IMR-90 (cell line): ENCODE data around the gene PCBP3. TPM values are rescaled to one million over a fixed set of nuclear protein-coding genes. Genes with fewer than 3 reads are reported as not detected.

Experiments used
- ATAC-seq: fragments of 200-7000 bp; cut with Tn5 transposase; 2 replicates; pipeline ENCODE4 v1.9.1; 2020; ENCODE audit warnings: low read depth, mild to moderate bottlenecking, moderate library complexity
- BruUV-seq: library from RNA; stranded (reverse); fragments of 400-500 nt; replicated peaks from 2 replicates; lab custom pipeline; 2021; lab: Mats Ljungman, UMichigan
- CTCF ChIA-PET: fragments of 300-600 bp; formaldehyde crosslinking; extraction: SDS; loops from one replicate; lab custom pipeline; 2021; ENCODE audit warnings: antibody characterized with exemption; lab: Yijun Ruan, JAX
- POLR2A ChIA-PET: fragments of 300-600 bp; sonication (Branson Sonifier 250); formaldehyde crosslinking; loops from one replicate; lab custom pipeline; 2022; ENCODE audit warnings: antibody characterized with exemption; ENCODE audit not compliant: unreplicated experiment; lab: Charles Lee
- DNase-seq: peaks from one replicate; pipeline ENCODE4 v3.0.0; 2013
- H2AFZ ChIP-seq: replicated peaks from 2 replicates; pipeline ENCODE3; 2013; ENCODE audit warnings: low read length, mild to moderate bottlenecking; ENCODE audit not compliant: poor library complexity
- H2AK5ac ChIP-seq: 2 replicates; pipeline ENCODE4 v1.6.1; 2013; ENCODE audit warnings: low read depth, low read length, inconsistent platforms
- H2AK9ac ChIP-seq: replicated peaks from 2 replicates; pipeline ENCODE3; 2013; ENCODE audit warnings: mild to moderate bottlenecking, low read depth, low read length, moderate library complexity; ENCODE audit not compliant: poor library complexity
- H2BK120ac ChIP-seq: 2 replicates; pipeline ENCODE4 v1.6.1; 2013; ENCODE audit warnings: low read depth, low read length, inconsistent platforms
- H2BK15ac ChIP-seq: 3 replicates; pipeline ENCODE4 v1.6.1; 2013; ENCODE audit warnings: low read depth, low read length, inconsistent platforms
- H2BK20ac ChIP-seq: 2 replicates; pipeline ENCODE4 v1.6.1; 2013; ENCODE audit warnings: low read depth, mild to moderate bottlenecking, inconsistent platforms, low read length, moderate library complexity
- H2BK5ac ChIP-seq: 2 replicates; pipeline ENCODE4 v1.6.1; 2013; ENCODE audit warnings: mild to moderate bottlenecking, low read depth, low read length, inconsistent platforms; ENCODE audit not compliant: poor library complexity, severe bottlenecking
- H3K14ac ChIP-seq: replicated peaks from 2 replicates; pipeline ENCODE4 v1.6.1; 2013; ENCODE audit warnings: low read depth, low read length, inconsistent platforms
- H3K18ac ChIP-seq: 2 replicates; pipeline ENCODE4 v1.6.1; 2013; ENCODE audit warnings: low read depth, low read length, control low read depth
- H3K23ac ChIP-seq: 2 replicates; pipeline ENCODE4 v1.6.1; 2013; ENCODE audit warnings: low read depth, low read length, inconsistent platforms
- H3K27ac ChIP-seq: 2 replicates; pipeline ENCODE4 v1.5.1; 2013; ENCODE audit warnings: mild to moderate bottlenecking, control low read depth, low read length; ENCODE audit not compliant: insufficient read depth
- H3K27me3 ChIP-seq: 2 replicates; pipeline ENCODE4 v1.6.1; 2013; ENCODE audit warnings: low read length; ENCODE audit not compliant: control insufficient read depth, insufficient read depth
- H3K36me3 ChIP-seq: 2 replicates; pipeline ENCODE4 v1.6.1; 2013; ENCODE audit warnings: low read length, mixed read lengths; ENCODE audit not compliant: control insufficient read depth, insufficient read depth
- H3K4ac ChIP-seq: 2 replicates; pipeline ENCODE4 v1.6.1; 2013; ENCODE audit warnings: low read depth, low read length, inconsistent platforms
- H3K4me1 ChIP-seq: 2 replicates; pipeline ENCODE4 v1.6.1; 2013; ENCODE audit warnings: low read length, mixed read lengths; ENCODE audit not compliant: control insufficient read depth, insufficient read depth
- H3K4me2 ChIP-seq: 2 replicates; pipeline ENCODE4 v1.6.1; 2013; ENCODE audit warnings: low read depth, mild to moderate bottlenecking, control low read depth, low read length, moderate library complexity
- H3K4me3 ChIP-seq: 2 replicates; pipeline ENCODE4 v1.5.1; 2013; ENCODE audit warnings: low read depth, mild to moderate bottlenecking, control low read depth, low read length, moderate library complexity; ENCODE audit not compliant: insufficient read depth
- H3K56ac ChIP-seq: 2 replicates; pipeline ENCODE4 v1.6.1; 2013; ENCODE audit warnings: low read length, inconsistent platforms; ENCODE audit not compliant: insufficient read depth; ENCODE audit errors: extremely low read depth
- H3K79me1 ChIP-seq, 2 experiments: 2 replicates each; pipeline ENCODE4 v1.6.1; 2013; ENCODE audit warnings: low read length in 2 of 2, inconsistent platforms in 1 of 2, low read depth in 1 of 2
- H3K9ac ChIP-seq: 2 replicates; pipeline ENCODE4 v1.6.1; 2013; ENCODE audit warnings: low read depth, low read length, control low read depth
- H3K9me1 ChIP-seq: 2 replicates; pipeline ENCODE4 v1.6.1; 2013; ENCODE audit warnings: low read length, inconsistent platforms; ENCODE audit not compliant: insufficient read depth
- H3K9me3 ChIP-seq: 2 replicates; pipeline ENCODE4 v1.6.1; 2013; ENCODE audit warnings: low read length; ENCODE audit not compliant: control insufficient read depth, insufficient read depth
- H4K20me1 ChIP-seq: 2 replicates; pipeline ENCODE4 v1.6.1; 2013; ENCODE audit warnings: low read length, inconsistent platforms; ENCODE audit not compliant: insufficient read depth
- H4K5ac ChIP-seq: 2 replicates; pipeline ENCODE4 v1.6.1; 2013; ENCODE audit warnings: mild to moderate bottlenecking, low read depth, low read length, control low read depth
- H4K8ac ChIP-seq, 2 experiments: 2 replicates each; pipeline ENCODE4 v1.6.1; 2013; ENCODE audit warnings: low read depth in 2 of 2, low read length in 2 of 2, control low read depth in 1 of 2, inconsistent platforms in 1 of 2
- H4K91ac ChIP-seq: 2 replicates; pipeline ENCODE4 v1.6.1; 2013; ENCODE audit warnings: low read depth, low read length, inconsistent platforms; ENCODE audit not compliant: insufficient read depth
- BHLHE40 ChIP-seq: fragments of 150-350 bp; IDR thresholded peaks from 2 replicates; pipeline ENCODE4 v1.6.1; 2016; ENCODE audit warnings: mild to moderate bottlenecking, low read depth, low read length
- CEBPB ChIP-seq: IDR thresholded peaks from 2 replicates; pipeline ENCODE4 v1.6.1; 2012; ENCODE audit warnings: low read depth, low read length, improper control_type of control experiment
- CHD1 ChIP-seq: IDR thresholded peaks from 2 replicates; pipeline ENCODE4 v1.6.1; 2012; ENCODE audit warnings: low read depth, low read length, improper control_type of control experiment
- CTCF ChIP-seq: conservative IDR thresholded peaks from 2 replicates; pipeline ENCODE4 v1.5.1; 2012; ENCODE audit warnings: mild to moderate bottlenecking, low read depth, low read length, improper control_type of control experiment
- FOS ChIP-seq: fragments of 150-350 bp; IDR thresholded peaks from 2 replicates; pipeline ENCODE4 v1.6.1; 2016; ENCODE audit warnings: low read depth, low read length
- MAFK ChIP-seq: IDR thresholded peaks from 2 replicates; pipeline ENCODE4 v1.6.1; 2012; ENCODE audit warnings: low read depth, low read length, improper control_type of control experiment
- MAZ ChIP-seq: IDR thresholded peaks from 2 replicates; pipeline ENCODE4 v1.6.1; 2012; ENCODE audit warnings: low read depth, mild to moderate bottlenecking, low read length, improper control_type of control experiment, moderate library complexity, borderline replicate concordance
- MXI1 ChIP-seq: IDR thresholded peaks from 2 replicates; pipeline ENCODE4 v1.6.1; 2012; ENCODE audit warnings: low read depth, mild to moderate bottlenecking, low read length, moderate library complexity, borderline replicate concordance
- NFE2L2 ChIP-seq: fragments of 150-350 bp; IDR thresholded peaks from 2 replicates; pipeline ENCODE4 v1.6.1; 2016; ENCODE audit warnings: low read depth, mild to moderate bottlenecking, low read length
- POLR2A ChIP-seq: IDR thresholded peaks from 2 replicates; pipeline ENCODE4 v1.6.1; 2012; ENCODE audit warnings: mild to moderate bottlenecking, low read depth, low read length
- RAD21 ChIP-seq: IDR thresholded peaks from 2 replicates; pipeline ENCODE4 v1.6.1; 2012; ENCODE audit warnings: low read length, improper control_type of control experiment
- RCOR1 ChIP-seq: IDR thresholded peaks from 2 replicates; pipeline ENCODE4 v1.6.1; 2012; ENCODE audit warnings: mild to moderate bottlenecking, low read length, improper control_type of control experiment; ENCODE audit not compliant: insufficient replicate concordance
- RFX5 ChIP-seq: IDR thresholded peaks from 2 replicates; pipeline ENCODE4 v1.8.0; 2012; ENCODE audit warnings: low read depth, mild to moderate bottlenecking, low read length, moderate library complexity
- SMC3 ChIP-seq: fragments of 150-350 bp; IDR thresholded peaks from 2 replicates; pipeline ENCODE4 v1.6.1; 2016; ENCODE audit warnings: low read depth, mild to moderate bottlenecking, antibody characterized with exemption, low read length, moderate library complexity
- WGBS, 2 experiments: methylation state at CpG; one replicate each; pipeline versions ENCODE4 v1.1.5 to v1.1.7; 2013; ENCODE audit warnings: missing lambda C conversion rate in 2 of 2; ENCODE audit not compliant: insufficient read length in 1 of 2; ENCODE audit errors: extremely low coverage in 2 of 2; 5-methylcytosine and 5-hydroxymethylcytosine counted together
- dilution Hi-C: fragments of 300-500 bp; cut with HindIII; formaldehyde crosslinking; loops from one replicate; pipeline ENCODE4 v1.14.3; 2018; ENCODE audit warnings: low sequenced_read_pairs; ENCODE audit not compliant: unreplicated experiment
- in situ Hi-C: fragments of 300-500 bp; cut with MboI; formaldehyde crosslinking; loops from 3 replicates; pipeline ENCODE4 v1.14.3; 2019; ENCODE audit warnings: low sequenced_read_pairs, inconsistent platforms, mixed read lengths
- intact Hi-C: fragments of 100-400 bp; cut with micrococcal nuclease; formaldehyde crosslinking; loops from 2 replicates; pipeline ENCODE4 v1.10.0; 2022
- polyA plus RNA-seq, 3 experiments: library from polyadenylated mRNA; depleted of rRNA; stranded (reverse); fragments of >200 nt; gene quantifications; 2 replicates each; pipeline ENCODE4 v1.2.3, GENCODE V29; 2012; ENCODE audit warnings: low replicate concordance in 1 of 3
- total RNA-seq: library from RNA; depleted of rRNA; stranded (reverse); fragments of >200 nt; gene quantifications from 2 replicates; pipeline ENCODE4 v1.2.3, GENCODE V29; 2012
- TF ChIP-seq, protein P1 (sequence below): fragments of 150-350 bp; IDR thresholded peaks from 2 replicates; pipeline ENCODE4 v1.6.1; 2017; ENCODE audit warnings: mild to moderate bottlenecking, antibody characterized with exemption, low read length, low read depth
- TF ChIP-seq, protein P2 (sequence below): fragments of 150-350 bp; IDR thresholded peaks from 2 replicates; pipeline ENCODE4 v1.6.1; 2016; ENCODE audit warnings: low read depth, mild to moderate bottlenecking, low read length, moderate library complexity, borderline replicate concordance

Gene PCBP3
- total and polyA plus RNA-seq, 2 of the 4 experiments (the other 2 are of a cell fraction): 2.9 to 3.9 TPM

DNA sequence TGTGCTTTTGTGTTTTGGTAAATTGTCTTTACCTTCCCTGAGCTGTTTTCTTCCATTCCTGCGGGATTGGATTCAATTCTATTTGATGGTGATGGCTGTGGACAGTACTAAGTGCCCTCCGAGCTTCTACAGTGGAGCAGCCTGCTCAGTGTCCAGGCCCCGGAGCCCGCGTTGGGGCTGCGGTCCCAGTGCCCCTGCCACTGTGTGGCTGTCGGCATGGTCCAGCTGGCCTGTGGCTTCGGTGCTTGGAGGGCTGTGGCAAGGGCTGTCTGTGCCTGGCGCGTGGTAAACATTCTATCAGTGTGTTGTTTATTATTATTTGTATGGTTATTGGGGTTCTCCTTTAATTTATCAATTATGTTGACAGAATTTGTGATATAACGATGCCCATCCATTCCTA is 228.9 kb downstream of the PCBP3 start:
- Histone ChIP-seq H2AK9ac (peak overlapping the region; percentile 11), H3K36me3 (no peaks in the 10 kb centered on the region), H3K27me3 (no peaks in the 10 kb centered on the region), H2BK20ac (peak overlapping the region; percentile 89), H2BK5ac (peak overlapping the region; percentile 21), H3K4me2 (no peak overlapping the region), H2AFZ (no peak overlapping the region), H3K4ac (peak overlapping the region; percentile 76), H3K56ac (no peak overlapping the region), H2BK15ac (peak overlapping the region; percentile 66; the same call in 1 of the 3 replicates), H3K9me1 (peaks cover 41% of the 10 kb centered on the region), H4K20me1 (no peaks in the 10 kb centered on the region), H3K27ac (no peak overlapping the region), H4K5ac (no peak overlapping the region), H2BK120ac (peak overlapping the region; percentile 100), H4K8ac (peak overlapping the region in 1 of 2 experiments; percentile 54; a peak in 1 of 4 replicates), H3K23ac (no peak overlapping the region), H3K79me1 (peaks cover 0 to 29% of the 10 kb centered on the region in 2 experiments; a peak in 2 of 4 replicates), H4K91ac (peak overlapping the region; percentile 25), H3K4me1 (peaks cover 37% of the 10 kb centered on the region), H2AK5ac (peak overlapping the region; percentile 75), H3K18ac (no peak overlapping the region), H3K9me3 (no peaks in the 10 kb centered on the region), H3K4me3 (no peak overlapping the region), H3K14ac (0 out of 2 replicates have a peak overlapping the region, but pooled peaks have one; percentile 15), H3K9ac (no peak overlapping the region)
- TF ChIP-seq POLR2A (no peak), CTCF (no peak), FOS (no peak), SMC3 (no peak), RCOR1 (no peak), MAZ (no peak), RAD21 (no peak), CEBPB (no peak), NFE2L2 (no peak), RFX5 (no peak), MAFK (no peak), BHLHE40 (no peak), CHD1 (no peak), MXI1 (no peak)
- TF ChIP-seq, protein P1, sequence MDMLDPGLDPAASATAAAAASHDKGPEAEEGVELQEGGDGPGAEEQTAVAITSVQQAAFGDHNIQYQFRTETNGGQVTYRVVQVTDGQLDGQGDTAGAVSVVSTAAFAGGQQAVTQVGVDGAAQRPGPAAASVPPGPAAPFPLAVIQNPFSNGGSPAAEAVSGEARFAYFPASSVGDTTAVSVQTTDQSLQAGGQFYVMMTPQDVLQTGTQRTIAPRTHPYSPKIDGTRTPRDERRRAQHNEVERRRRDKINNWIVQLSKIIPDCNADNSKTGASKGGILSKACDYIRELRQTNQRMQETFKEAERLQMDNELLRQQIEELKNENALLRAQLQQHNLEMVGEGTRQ: no peak
- TF ChIP-seq, protein P2, sequence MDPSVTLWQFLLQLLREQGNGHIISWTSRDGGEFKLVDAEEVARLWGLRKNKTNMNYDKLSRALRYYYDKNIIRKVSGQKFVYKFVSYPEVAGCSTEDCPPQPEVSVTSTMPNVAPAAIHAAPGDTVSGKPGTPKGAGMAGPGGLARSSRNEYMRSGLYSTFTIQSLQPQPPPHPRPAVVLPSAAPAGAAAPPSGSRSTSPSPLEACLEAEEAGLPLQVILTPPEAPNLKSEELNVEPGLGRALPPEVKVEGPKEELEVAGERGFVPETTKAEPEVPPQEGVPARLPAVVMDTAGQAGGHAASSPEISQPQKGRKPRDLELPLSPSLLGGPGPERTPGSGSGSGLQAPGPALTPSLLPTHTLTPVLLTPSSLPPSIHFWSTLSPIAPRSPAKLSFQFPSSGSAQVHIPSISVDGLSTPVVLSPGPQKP: no peak
- no peak for DNase-seq
- ATAC-seq: no peak
- no TSS peak for BruUV-seq
- 90% methylated on average over 4 of the region's 11 CpGs; no CpG with 5 or more reads in 1 of the 2 experiments for WGBS, 2 experiments
- POLR2A ChIA-PET: interaction anchor here (0.5 kb wide), 1 partner anchor 424 kb away, joined by 3 read pairs; no protein-coding TSS in a partner anchor
- in situ Hi-C loops (no loop called here), intact Hi-C loops (no loop called here), dilution Hi-C loops (no loop called here)
- CTCF ChIA-PET: no interaction called here
